Measurements from ENCODE around the gene ROGDI.

- no peak for TF ChIP-seq TAF1 (IDR thresholded peaks at IDR 0.05; ENCODE audit: borderline replicate concordance, low read depth, low read length)
- no peak for TF ChIP-seq POLR2AphosphoS5 (IDR thresholded peaks at IDR 0.05; ENCODE audit: low read depth, low read length)
Observed at GRCh38 chr16:4790261-4790660, 12.2 kb downstream of the ROGDI start.
